Embryonic facial prominence (tissue), 1 donor: ENCODE measurements around the gene DUOXA2.
A peak's percentile ranks its signal among the peaks of the same experiment; 100 is the strongest.
"Not testable (repeated sequence)": the region's sequence is repeated elsewhere in the genome, so short reads cannot be mapped to it uniquely, and the experiment has no call there.

Experiments used
- DNase-seq: peaks from one replicate; pipeline ENCODE4 v3.0.0-alpha.2; 2016; ENCODE audit errors: extremely low spot score

DUOXA2 gene

GRCh38 chr15:45117308-45118130 is 3.4 kb downstream of the DUOXA2 start:
- DNase-seq, result no peak

- DNase-seq, result peak; percentile 88
Observed at GRCh38 chr15:45118131-45118588, 4.0 kb downstream of the DUOXA2 start.

GRCh38 chr15:45118996-45119395 is 4.9 kb downstream of the DUOXA2 start:
- DNase-seq, result no peak

GRCh38 chr15:45120081-45120972 is 6.2 kb downstream of the DUOXA2 start:
- no peak for DNase-seq

- no peak for DNase-seq
Observed at GRCh38 chr15:45121020-45121419, 6.9 kb downstream of the DUOXA2 start.

- DNase-seq, result no peak
Observed at GRCh38 chr15:45121706-45122417, 7.7 kb downstream of the DUOXA2 start.

- no peak for DNase-seq
Observed at GRCh38 chr15:45122719-45123118, 8.6 kb downstream of the DUOXA2 start.

GRCh38 chr15:45123397-45123796 is 9.3 kb downstream of the DUOXA2 start:
- no peak for DNase-seq

- no peak for DNase-seq
Observed at GRCh38 chr15:45126535-45127158, 12.5 kb downstream of the DUOXA2 start.

- DNase-seq, result no peak
Observed at GRCh38 chr15:45128971-45129639, 15.0 kb downstream of the DUOXA2 start.

GRCh38 chr15:45129651-45130129 is 15.6 kb downstream of the DUOXA2 start, which contains the start of the genes DUOX1 and DUOXA1:
DUOX1 (plus strand) TSS chr15:45129994; CDS start chr15:45131967, 1,973 bp downstream.
DUOXA1 (minus strand) TSS chr15:45129879; CDS start chr15:45123014, 6,865 bp downstream.
- DNase-seq, result no peak

GRCh38 chr15:45130291-45131000 is 16.3 kb downstream of the DUOXA2 start:
- no peak for DNase-seq

GRCh38 chr15:45131510-45131909 is 17.4 kb downstream of the DUOXA2 start:
- no peak for DNase-seq

GRCh38 chr15:45132844-45133560 is 18.9 kb downstream of the DUOXA2 start:
- no peak for DNase-seq

GRCh38 chr15:45133561-45133920 is 19.4 kb downstream of the DUOXA2 start:
- DNase-seq, result no peak

- DNase-seq, result no peak
Observed at GRCh38 chr15:45134046-45134445, 19.9 kb downstream of the DUOXA2 start.

GRCh38 chr15:45134682-45135604 is 20.8 kb downstream of the DUOXA2 start:
- no peak for DNase-seq

- DNase-seq, result not testable (repeated sequence)
Observed at GRCh38 chr15:45135705-45136377, 21.7 kb downstream of the DUOXA2 start.
